SK-N-SH (cell line): ENCODE measurements around the gene CDC14B.

Experiments
- CHD2 ChIP-seq: fragments of 150-350 bp; IDR thresholded peaks from 2 replicates; pipeline ENCODE4 v1.6.1; 2018; ENCODE audit warnings: low read length; ENCODE audit not compliant: partially characterized antibody
- FOXJ3 ChIP-seq: sonication (generic); formaldehyde crosslinking; IDR thresholded peaks from 2 replicates; pipeline ENCODE4 v1.5.1; 2020; ENCODE audit warnings: mild to moderate bottlenecking, missing genetic modification reagents
- SMC3 ChIP-seq: IDR thresholded peaks from 2 replicates; pipeline ENCODE4 v1.6.1; 2012; ENCODE audit warnings: low read depth, low read length, improper control_type of control experiment
- TAF1 ChIP-seq: IDR thresholded peaks from 2 replicates; pipeline ENCODE4 v1.6.1; 2012; ENCODE audit warnings: low read depth, mild to moderate bottlenecking, low read length, moderate library complexity, borderline replicate concordance
- TF ChIP-seq, protein P1 (sequence below): fragments of 200-600 bp; sonication (generic); IDR thresholded peaks from 2 replicates; pipeline ENCODE4 v1.6.1; 2017; ENCODE audit warnings: antibody characterized with exemption, mild to moderate bottlenecking, moderate library complexity
- TF ChIP-seq, protein P2 (sequence below): IDR thresholded peaks from 2 replicates; pipeline ENCODE4 v1.4.0; 2012; ENCODE audit warnings: low read depth

DNA sequence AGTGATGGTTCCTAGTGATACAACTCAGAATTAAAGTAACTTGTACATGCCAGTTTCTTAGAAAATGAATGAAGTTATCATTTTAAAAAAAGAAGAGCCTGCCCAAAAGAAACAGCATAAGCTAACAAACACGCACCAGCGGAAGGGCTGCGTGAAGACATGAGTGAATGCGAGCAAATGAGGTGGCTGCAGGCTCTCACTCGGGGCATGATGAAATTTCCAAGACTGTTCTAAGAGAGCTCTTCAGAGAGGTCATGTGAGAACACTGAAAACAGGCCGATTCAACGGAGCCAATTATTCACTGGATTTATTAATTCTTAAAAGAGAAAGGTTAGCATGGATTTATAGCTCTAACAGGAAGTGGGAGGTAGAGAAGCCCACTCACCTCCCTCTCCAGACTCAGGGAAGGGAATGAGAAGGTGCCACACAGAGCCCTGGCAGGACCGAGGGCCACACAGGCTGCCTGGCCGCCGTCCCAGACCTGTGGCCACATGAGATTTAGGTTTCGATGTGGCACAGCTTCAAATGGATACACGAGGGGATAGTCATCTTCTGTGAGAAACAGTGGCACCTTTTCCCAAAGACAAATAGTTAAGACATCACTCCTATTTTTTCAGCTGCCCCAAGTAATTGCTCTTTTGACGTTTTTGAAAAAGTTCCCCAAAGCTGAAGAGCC is 114.2 kb downstream of the CDC14B start:
- TF ChIP-seq TAF1 (no peak), SMC3 (no peak), FOXJ3 (CRISPR knock-in tag) (no peak), CHD2 (no peak)
- TF ChIP-seq, protein P1, sequence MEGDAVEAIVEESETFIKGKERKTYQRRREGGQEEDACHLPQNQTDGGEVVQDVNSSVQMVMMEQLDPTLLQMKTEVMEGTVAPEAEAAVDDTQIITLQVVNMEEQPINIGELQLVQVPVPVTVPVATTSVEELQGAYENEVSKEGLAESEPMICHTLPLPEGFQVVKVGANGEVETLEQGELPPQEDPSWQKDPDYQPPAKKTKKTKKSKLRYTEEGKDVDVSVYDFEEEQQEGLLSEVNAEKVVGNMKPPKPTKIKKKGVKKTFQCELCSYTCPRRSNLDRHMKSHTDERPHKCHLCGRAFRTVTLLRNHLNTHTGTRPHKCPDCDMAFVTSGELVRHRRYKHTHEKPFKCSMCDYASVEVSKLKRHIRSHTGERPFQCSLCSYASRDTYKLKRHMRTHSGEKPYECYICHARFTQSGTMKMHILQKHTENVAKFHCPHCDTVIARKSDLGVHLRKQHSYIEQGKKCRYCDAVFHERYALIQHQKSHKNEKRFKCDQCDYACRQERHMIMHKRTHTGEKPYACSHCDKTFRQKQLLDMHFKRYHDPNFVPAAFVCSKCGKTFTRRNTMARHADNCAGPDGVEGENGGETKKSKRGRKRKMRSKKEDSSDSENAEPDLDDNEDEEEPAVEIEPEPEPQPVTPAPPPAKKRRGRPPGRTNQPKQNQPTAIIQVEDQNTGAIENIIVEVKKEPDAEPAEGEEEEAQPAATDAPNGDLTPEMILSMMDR: no peak
- TF ChIP-seq, protein P2, sequence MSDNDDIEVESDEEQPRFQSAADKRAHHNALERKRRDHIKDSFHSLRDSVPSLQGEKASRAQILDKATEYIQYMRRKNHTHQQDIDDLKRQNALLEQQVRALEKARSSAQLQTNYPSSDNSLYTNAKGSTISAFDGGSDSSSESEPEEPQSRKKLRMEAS: no peak
